OCI-LY7 (cell line): ENCODE results near the gene RPL13. TPM values are rescaled to one million over a fixed set of nuclear protein-coding genes. Genes with fewer than 3 reads are reported as not detected.

Source experiments
- BruUV-seq: library from RNA; stranded (reverse); fragments of 400-500 nt; replicated peaks from 2 replicates; lab custom pipeline; 2021; lab: Mats Ljungman, UMichigan
- CTCF ChIA-PET: fragments of 300-600 bp; sonication (Branson Sonifier 250); formaldehyde crosslinking; loops from one replicate; lab custom pipeline; 2022; ENCODE audit warnings: antibody characterized with exemption; ENCODE audit not compliant: unreplicated experiment; lab: Charles Lee
- POLR2A ChIA-PET: fragments of 300-600 bp; sonication (Branson Sonifier 250); formaldehyde crosslinking; loops from one replicate; lab custom pipeline; 2022; ENCODE audit warnings: antibody characterized with exemption; lab: Charles Lee
- DNase-seq: peaks from one replicate; pipeline ENCODE4 v3.0.0-alpha.2; 2015; ENCODE audit warnings: low spot score
- H2AFZ ChIP-seq: fragments of 200-600 bp; sonication (generic), shearing (Covaris generic); 2 replicates; pipeline ENCODE4 v1.6.1; 2014; ENCODE audit warnings: mild to moderate bottlenecking, antibody characterized with exemption, low read length, moderate library complexity
- H3K27ac ChIP-seq: fragments of 200-600 bp; sonication (generic); 2 replicates; pipeline ENCODE4 v1.5.1; 2014; ENCODE audit warnings: mixed run types, low read depth, mild to moderate bottlenecking, moderate library complexity, low read length, inconsistent platforms; ENCODE audit not compliant: poor library complexity, severe bottlenecking
- H3K36me3 ChIP-seq: fragments of 200-600 bp; sonication (generic); 2 replicates; pipeline ENCODE4 v1.6.1; 2014; ENCODE audit warnings: mild to moderate bottlenecking, antibody characterized with exemption, low read length, moderate library complexity, mixed read lengths; ENCODE audit not compliant: insufficient read depth
- H3K4me1 ChIP-seq: fragments of 200-600 bp; sonication (generic); 2 replicates; pipeline ENCODE4 v1.5.1; 2014; ENCODE audit warnings: mild to moderate bottlenecking, low read length; ENCODE audit not compliant: insufficient read depth, poor library complexity, severe bottlenecking
- H3K4me2 ChIP-seq: fragments of 200-600 bp; sonication (generic); 2 replicates; pipeline ENCODE4 v1.6.1; 2014; ENCODE audit warnings: mild to moderate bottlenecking, low read length
- H3K4me3 ChIP-seq: fragments of 200-600 bp; sonication (generic); 2 replicates; pipeline ENCODE4 v1.5.1; 2014; ENCODE audit warnings: mild to moderate bottlenecking, low read depth, low read length; ENCODE audit not compliant: poor library complexity, severe bottlenecking
- H3K79me2 ChIP-seq: fragments of 200-600 bp; sonication (generic); 2 replicates; pipeline ENCODE4 v1.6.1; 2016; ENCODE audit warnings: low read depth, mild to moderate bottlenecking, low read length, moderate library complexity, mixed read lengths; ENCODE audit not compliant: insufficient read depth
- H3K9me2 ChIP-seq: fragments of 200-600 bp; sonication (generic); 2 replicates; pipeline ENCODE4 v1.6.1; 2016; ENCODE audit warnings: mild to moderate bottlenecking, low read length, mixed read lengths; ENCODE audit not compliant: insufficient read depth
- H3K9me3 ChIP-seq: fragments of 200-600 bp; sonication (generic); 2 replicates; pipeline ENCODE4 v1.6.1; 2014; ENCODE audit warnings: mild to moderate bottlenecking, mixed run types, low read length, mixed read lengths
- H4K20me1 ChIP-seq: fragments of 200-600 bp; sonication (generic); 2 replicates; pipeline ENCODE4 v1.6.1; 2014; ENCODE audit warnings: mild to moderate bottlenecking, antibody characterized with exemption, low read length, moderate library complexity, mixed read lengths; ENCODE audit not compliant: insufficient read depth
- EZH2phosphoT487 ChIP-seq: fragments of 200-600 bp; sonication (generic); IDR thresholded peaks from 2 replicates; pipeline ENCODE4 v1.6.1; 2018; ENCODE audit warnings: low read depth, borderline replicate concordance, mild to moderate bottlenecking, mixed run types, antibody characterized with exemption, low read length, moderate library complexity, mixed read lengths
- intact Hi-C: fragments of 100-400 bp; cut with micrococcal nuclease; formaldehyde crosslinking; loops from one replicate; pipeline ENCODE4 v1.10.0; 2022; ENCODE audit not compliant: unreplicated experiment
- total RNA-seq, 2 experiments: library from RNA; depleted of rRNA in 1 of 2; stranded (reverse); fragments of >200 nt in 1 of 2; shearing (Covaris generic) in 1 of 2; gene quantifications; 2 replicates each; pipeline ENCODE4 v1.2.3, GENCODE V29; 2014 to 2022
- TF ChIP-seq, protein P1 (sequence below): fragments of 200-600 bp; sonication (generic); conservative IDR thresholded peaks from 2 replicates; pipeline ENCODE4 v1.5.1; 2014; ENCODE audit warnings: mild to moderate bottlenecking, antibody characterized with exemption, low read length, moderate library complexity, mixed read lengths

RPL13 gene
- total RNA-seq, 2 experiments from 2014 or later, result 2,928 to 9,791 TPM

GRCh38 chr16:89575247-89576152 is 15.0 kb downstream of the RPL13 start, which contains the start of gene CPNE7:
TSS of gene CPNE7 (plus strand) at chr16:89575758. CDS start at chr16:89575898, 140 bp downstream.
- no peaks in the 10 kb centered on the region for H3K9me2 ChIP-seq
- no peaks in the 10 kb centered on the region for H3K79me2 ChIP-seq
- peak within 1 kb of the TSS; percentile 42 for H3K4me3 ChIP-seq
- TF ChIP-seq EZH2phosphoT487, result no peak
- TF ChIP-seq, protein P1, sequence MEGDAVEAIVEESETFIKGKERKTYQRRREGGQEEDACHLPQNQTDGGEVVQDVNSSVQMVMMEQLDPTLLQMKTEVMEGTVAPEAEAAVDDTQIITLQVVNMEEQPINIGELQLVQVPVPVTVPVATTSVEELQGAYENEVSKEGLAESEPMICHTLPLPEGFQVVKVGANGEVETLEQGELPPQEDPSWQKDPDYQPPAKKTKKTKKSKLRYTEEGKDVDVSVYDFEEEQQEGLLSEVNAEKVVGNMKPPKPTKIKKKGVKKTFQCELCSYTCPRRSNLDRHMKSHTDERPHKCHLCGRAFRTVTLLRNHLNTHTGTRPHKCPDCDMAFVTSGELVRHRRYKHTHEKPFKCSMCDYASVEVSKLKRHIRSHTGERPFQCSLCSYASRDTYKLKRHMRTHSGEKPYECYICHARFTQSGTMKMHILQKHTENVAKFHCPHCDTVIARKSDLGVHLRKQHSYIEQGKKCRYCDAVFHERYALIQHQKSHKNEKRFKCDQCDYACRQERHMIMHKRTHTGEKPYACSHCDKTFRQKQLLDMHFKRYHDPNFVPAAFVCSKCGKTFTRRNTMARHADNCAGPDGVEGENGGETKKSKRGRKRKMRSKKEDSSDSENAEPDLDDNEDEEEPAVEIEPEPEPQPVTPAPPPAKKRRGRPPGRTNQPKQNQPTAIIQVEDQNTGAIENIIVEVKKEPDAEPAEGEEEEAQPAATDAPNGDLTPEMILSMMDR, result no peak
- no peak within 1 kb of the TSS for H2AFZ ChIP-seq
- intact Hi-C loops, result no loop called here
- peaks cover 23% of the 10 kb centered on the region for H3K4me1 ChIP-seq
- no peaks in the 10 kb centered on the region for H4K20me1 ChIP-seq
- H3K36me3 ChIP-seq, result no peaks in the 10 kb centered on the region
- no peak for DNase-seq
- no peak within 1 kb of the TSS for H3K27ac ChIP-seq
- POLR2A ChIA-PET, result no interaction called here
- no TSS peak for BruUV-seq
- CTCF ChIA-PET, result interaction anchor here (0.6 kb wide), 1 partner anchor 8 kb away, joined by 3 read pairs; no protein-coding TSS in a partner anchor
- H3K4me2 ChIP-seq, result peak within 1 kb of the TSS; percentile 40
- no peaks in the 10 kb centered on the region for H3K9me3 ChIP-seq

DNA sequence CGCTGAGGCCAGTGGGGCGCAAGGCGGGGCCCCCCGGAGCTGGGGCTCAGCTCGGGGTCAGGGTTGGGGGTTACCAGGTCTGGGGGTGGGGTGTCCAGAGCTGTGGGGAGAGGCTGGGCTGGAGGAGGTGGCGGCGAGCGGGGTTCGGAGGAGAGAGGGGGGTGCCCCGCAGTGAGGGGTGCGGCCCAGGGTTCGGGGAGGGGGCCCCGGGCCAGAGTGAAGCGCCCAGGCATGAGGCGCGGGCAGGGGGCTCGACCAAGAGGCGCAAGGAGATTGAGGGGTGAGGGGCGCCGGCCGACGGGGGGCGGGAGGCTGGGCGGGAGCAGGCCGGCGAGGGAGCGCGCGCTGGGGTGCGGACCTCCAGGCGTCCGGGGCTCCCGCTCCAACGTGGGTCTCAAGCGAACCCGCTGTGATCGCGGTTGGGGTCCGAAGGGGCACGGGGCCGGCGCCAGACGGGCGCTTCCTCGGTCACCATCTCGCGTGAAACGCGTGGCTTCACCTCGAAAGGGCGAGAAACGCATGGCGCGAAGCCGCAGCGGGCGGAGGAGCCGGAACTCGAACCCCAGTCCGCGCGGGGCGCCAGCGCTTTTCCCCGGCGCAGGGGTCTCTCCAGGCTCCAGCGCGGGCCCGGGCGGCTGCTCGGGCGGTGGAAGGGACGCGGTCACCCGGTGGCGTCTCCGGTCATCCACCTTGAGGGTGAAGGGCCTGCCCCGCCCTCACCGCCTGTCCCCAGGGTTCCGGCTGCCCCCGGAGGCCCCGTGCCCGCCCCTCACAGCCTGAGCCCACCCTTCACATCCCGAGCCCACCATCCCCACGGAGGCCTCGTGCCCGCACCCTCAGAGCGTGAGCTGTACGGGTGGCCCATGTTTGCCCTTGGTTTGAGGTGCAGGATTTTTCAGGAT is 15.9 kb downstream of the RPL13 start:
- no TSS peak for BruUV-seq
- no peak overlapping the region for H3K4me3 ChIP-seq
- TF ChIP-seq, protein P1, result no peak
- TF ChIP-seq EZH2phosphoT487, result no peak
- ChIA-PET POLR2A (no interaction called here), CTCF (interaction anchor here (0.6 kb wide), 1 partner anchor 9 kb away, joined by 3 read pairs; no protein-coding TSS in a partner anchor)
- H3K4me2 ChIP-seq, result no peak overlapping the region
- H3K79me2 ChIP-seq, result no peaks in the 10 kb centered on the region
- H3K36me3 ChIP-seq, result no peaks in the 10 kb centered on the region
- H3K27ac ChIP-seq, result no peak overlapping the region
- no peak for DNase-seq
- H3K4me1 ChIP-seq, result peaks cover 23% of the 10 kb centered on the region
- H3K9me2 ChIP-seq, result no peaks in the 10 kb centered on the region
- H3K9me3 ChIP-seq, result no peaks in the 10 kb centered on the region
- no peak overlapping the region for H2AFZ ChIP-seq
- no peaks in the 10 kb centered on the region for H4K20me1 ChIP-seq
- intact Hi-C loops, result no loop called here
